H1 (cell line): ENCODE measurements around the gene LRBA.

Experiments
- BRCA1 ChIP-seq: IDR thresholded peaks from 2 replicates; pipeline ENCODE4 v1.6.1; 2012; ENCODE audit warnings: low read depth, low read length, improper control_type of control experiment
- EP300 ChIP-seq, 2 experiments: IDR thresholded peaks; 1 replicate in 1 of 2; 2 replicates in 1 of 2; pipeline ENCODE4 v1.6.1; 2011 to 2012; ENCODE audit warnings: low read depth in 2 of 2, low read length in 2 of 2, mild to moderate bottlenecking in 2 of 2, borderline replicate concordance in 1 of 2, inconsistent platforms in 1 of 2, moderate library complexity in 1 of 2
- EZH2 ChIP-seq: fragments of 200-600 bp; sonication (generic); IDR thresholded peaks from 2 replicates; pipeline ENCODE4 v1.7.1; 2012; ENCODE audit warnings: low read depth, mild to moderate bottlenecking, moderate library complexity, low read length, inconsistent platforms; ENCODE audit not compliant: severe bottlenecking
- GABPA ChIP-seq: IDR thresholded peaks from 2 replicates; pipeline ENCODE4 v1.6.1; 2011; ENCODE audit warnings: mild to moderate bottlenecking, low read length, moderate library complexity, borderline replicate concordance; ENCODE audit not compliant: insufficient read depth
- JUND ChIP-seq: IDR thresholded peaks from 2 replicates; pipeline ENCODE4 v1.6.1; 2011; ENCODE audit warnings: mild to moderate bottlenecking, improper control_type of control experiment, low read length
- POLR2A ChIP-seq, 2 experiments: IDR thresholded peaks; 1 replicate in 1 of 2; 2 replicates in 1 of 2; pipeline ENCODE4 v1.6.1; 2011; ENCODE audit warnings: low read depth in 2 of 2, low read length in 2 of 2, mild to moderate bottlenecking in 2 of 2; ENCODE audit errors: control extremely low read depth in 1 of 2
- POU5F1 ChIP-seq: IDR thresholded peaks from 2 replicates; pipeline ENCODE4 v1.6.1; 2011; ENCODE audit warnings: low read depth, mild to moderate bottlenecking, low read length, moderate library complexity
- TF ChIP-seq, protein P1 (sequence below), 3 experiments: IDR thresholded peaks; 1 replicate in 2 of 3; 2 replicates in 1 of 3; pipeline versions ENCODE4 v1.5.1 to v1.6.1; 2011; ENCODE audit warnings: low read length in 3 of 3, mild to moderate bottlenecking in 3 of 3, inconsistent platforms in 2 of 3, low read depth in 1 of 3, moderate library complexity in 1 of 3; ENCODE audit not compliant: insufficient read depth in 1 of 3; ENCODE audit errors: control extremely low read depth in 1 of 3

DNA sequence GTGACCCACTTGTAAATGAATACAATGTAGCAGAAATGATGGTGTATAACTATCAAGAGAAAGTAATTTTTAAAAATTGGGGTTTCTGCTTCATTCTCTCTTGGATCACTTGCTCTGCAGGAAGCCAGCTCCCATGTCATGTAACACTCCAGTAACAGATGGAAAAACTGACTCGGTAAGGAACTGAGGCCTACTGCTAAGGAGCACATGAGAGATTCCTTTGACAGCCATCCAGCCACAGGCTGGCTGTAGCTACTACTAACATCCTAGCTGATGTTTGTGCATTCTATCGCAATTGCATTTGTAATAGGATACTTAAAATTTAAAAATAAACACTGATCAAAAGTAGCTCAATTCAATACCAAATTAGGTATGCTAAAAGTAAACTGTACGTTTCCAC lies 535.4 kb downstream of the LRBA start:
- TF ChIP-seq, protein P1, sequence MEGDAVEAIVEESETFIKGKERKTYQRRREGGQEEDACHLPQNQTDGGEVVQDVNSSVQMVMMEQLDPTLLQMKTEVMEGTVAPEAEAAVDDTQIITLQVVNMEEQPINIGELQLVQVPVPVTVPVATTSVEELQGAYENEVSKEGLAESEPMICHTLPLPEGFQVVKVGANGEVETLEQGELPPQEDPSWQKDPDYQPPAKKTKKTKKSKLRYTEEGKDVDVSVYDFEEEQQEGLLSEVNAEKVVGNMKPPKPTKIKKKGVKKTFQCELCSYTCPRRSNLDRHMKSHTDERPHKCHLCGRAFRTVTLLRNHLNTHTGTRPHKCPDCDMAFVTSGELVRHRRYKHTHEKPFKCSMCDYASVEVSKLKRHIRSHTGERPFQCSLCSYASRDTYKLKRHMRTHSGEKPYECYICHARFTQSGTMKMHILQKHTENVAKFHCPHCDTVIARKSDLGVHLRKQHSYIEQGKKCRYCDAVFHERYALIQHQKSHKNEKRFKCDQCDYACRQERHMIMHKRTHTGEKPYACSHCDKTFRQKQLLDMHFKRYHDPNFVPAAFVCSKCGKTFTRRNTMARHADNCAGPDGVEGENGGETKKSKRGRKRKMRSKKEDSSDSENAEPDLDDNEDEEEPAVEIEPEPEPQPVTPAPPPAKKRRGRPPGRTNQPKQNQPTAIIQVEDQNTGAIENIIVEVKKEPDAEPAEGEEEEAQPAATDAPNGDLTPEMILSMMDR (IDR thresholded peaks at IDR 0.05; ENCODE audit: control extremely low read depth in 1 of 3, insufficient read depth in 1 of 3, low read depth in 1 of 3, low read length in 3 of 3): no peak
- TF ChIP-seq BRCA1 (no peak), GABPA (no peak), EZH2 (no peak), EP300 (IDR thresholded peaks at IDR 0.05; ENCODE audit: borderline replicate concordance in 1 of 2, low read depth in 2 of 2, low read length in 2 of 2) (no peak), POU5F1 (no peak), JUND (no peak), POLR2A (IDR thresholded peaks at IDR 0.05; ENCODE audit: control extremely low read depth in 1 of 2, low read depth in 2 of 2, low read length in 2 of 2) (no peak)
